Measurements from ENCODE around the gene TNFAIP8L1. TPM values are rescaled to one million over a fixed set of nuclear protein-coding genes. Genes with fewer than 3 reads are reported as not detected.

The TNFAIP8L1 gene
- total and polyA plus RNA-seq, 4 donors = 15.6 to 29.0 (median 20.1) TPM

- peaks cover 0 to 5% (median 2%) of the 10 kb centered on the region in 4 donors for H3K4me1 ChIP-seq (ENCODE audit: control insufficient read depth in 4 of 4, insufficient read depth in 4 of 4, low read length in 3 of 4)
- H3K9ac ChIP-seq (ENCODE audit: low read depth in 1 of 2, low read length in 2 of 2) = no peak overlapping the region
- H3K4me3 ChIP-seq (ENCODE audit: low read depth in 1 of 3, low read length in 3 of 3) = no peak overlapping the region
- H3K27ac ChIP-seq (ENCODE audit: low read depth in 1 of 2, low read length in 2 of 2) = no peak overlapping the region
- H3K27me3 ChIP-seq (ENCODE audit: control insufficient read depth in 4 of 4, insufficient read depth in 4 of 4, low read length in 3 of 4) = no peaks in the 10 kb centered on the region
- WGBS = 96% methylated on average over 10 of the region's 10 CpGs
- no peak for TF ChIP-seq HNF4A (conservative IDR thresholded peaks at IDR 0.05)
- no peak for TF ChIP-seq GABPA (IDR thresholded peaks at IDR 0.05 in 1 of 2, conservative IDR thresholded peaks at IDR 0.05 in 1 of 2)
- TF ChIP-seq RXRA (IDR thresholded peaks at IDR 0.05) = no peak
- no peak for TF ChIP-seq CTCF (IDR thresholded peaks at IDR 0.05; ENCODE audit: low read depth, low read length, missing input control)
- TF ChIP-seq, protein P1, sequence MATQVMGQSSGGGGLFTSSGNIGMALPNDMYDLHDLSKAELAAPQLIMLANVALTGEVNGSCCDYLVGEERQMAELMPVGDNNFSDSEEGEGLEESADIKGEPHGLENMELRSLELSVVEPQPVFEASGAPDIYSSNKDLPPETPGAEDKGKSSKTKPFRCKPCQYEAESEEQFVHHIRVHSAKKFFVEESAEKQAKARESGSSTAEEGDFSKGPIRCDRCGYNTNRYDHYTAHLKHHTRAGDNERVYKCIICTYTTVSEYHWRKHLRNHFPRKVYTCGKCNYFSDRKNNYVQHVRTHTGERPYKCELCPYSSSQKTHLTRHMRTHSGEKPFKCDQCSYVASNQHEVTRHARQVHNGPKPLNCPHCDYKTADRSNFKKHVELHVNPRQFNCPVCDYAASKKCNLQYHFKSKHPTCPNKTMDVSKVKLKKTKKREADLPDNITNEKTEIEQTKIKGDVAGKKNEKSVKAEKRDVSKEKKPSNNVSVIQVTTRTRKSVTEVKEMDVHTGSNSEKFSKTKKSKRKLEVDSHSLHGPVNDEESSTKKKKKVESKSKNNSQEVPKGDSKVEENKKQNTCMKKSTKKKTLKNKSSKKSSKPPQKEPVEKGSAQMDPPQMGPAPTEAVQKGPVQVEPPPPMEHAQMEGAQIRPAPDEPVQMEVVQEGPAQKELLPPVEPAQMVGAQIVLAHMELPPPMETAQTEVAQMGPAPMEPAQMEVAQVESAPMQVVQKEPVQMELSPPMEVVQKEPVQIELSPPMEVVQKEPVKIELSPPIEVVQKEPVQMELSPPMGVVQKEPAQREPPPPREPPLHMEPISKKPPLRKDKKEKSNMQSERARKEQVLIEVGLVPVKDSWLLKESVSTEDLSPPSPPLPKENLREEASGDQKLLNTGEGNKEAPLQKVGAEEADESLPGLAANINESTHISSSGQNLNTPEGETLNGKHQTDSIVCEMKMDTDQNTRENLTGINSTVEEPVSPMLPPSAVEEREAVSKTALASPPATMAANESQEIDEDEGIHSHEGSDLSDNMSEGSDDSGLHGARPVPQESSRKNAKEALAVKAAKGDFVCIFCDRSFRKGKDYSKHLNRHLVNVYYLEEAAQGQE (IDR thresholded peaks at IDR 0.05) = no peak
- TF ChIP-seq FOXA2 (IDR thresholded peaks at IDR 0.05) = no peak
- TF ChIP-seq, protein P2, sequence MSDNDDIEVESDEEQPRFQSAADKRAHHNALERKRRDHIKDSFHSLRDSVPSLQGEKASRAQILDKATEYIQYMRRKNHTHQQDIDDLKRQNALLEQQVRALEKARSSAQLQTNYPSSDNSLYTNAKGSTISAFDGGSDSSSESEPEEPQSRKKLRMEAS (IDR thresholded peaks at IDR 0.05) = no peak
- no peak for TF ChIP-seq NR2F2 (IDR thresholded peaks at IDR 0.05)
- TF ChIP-seq EGR1 (IDR thresholded peaks at IDR 0.05; ENCODE audit: low read depth in 2 of 2) = no peak
- no peak for TF ChIP-seq RAD21 (IDR thresholded peaks at IDR 0.05)
- no peak for TF ChIP-seq YY1 (IDR thresholded peaks at IDR 0.05)
- TF ChIP-seq, protein P3, sequence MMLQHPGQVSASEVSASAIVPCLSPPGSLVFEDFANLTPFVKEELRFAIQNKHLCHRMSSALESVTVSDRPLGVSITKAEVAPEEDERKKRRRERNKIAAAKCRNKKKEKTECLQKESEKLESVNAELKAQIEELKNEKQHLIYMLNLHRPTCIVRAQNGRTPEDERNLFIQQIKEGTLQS (IDR thresholded peaks at IDR 0.05) = no peak
- TF ChIP-seq ZBTB33 (IDR thresholded peaks at IDR 0.05) = no peak
- TF ChIP-seq HNF4G (IDR thresholded peaks at IDR 0.05) = no peak
- TF ChIP-seq TAF1 (conservative IDR thresholded peaks at IDR 0.05) = no peak
- TF ChIP-seq FOXA1 (IDR thresholded peaks at IDR 0.05) = no peak
- DNase-seq (ENCODE audit: low spot score) = no peak
- no peaks in the 10 kb centered on the region for H3K9me3 ChIP-seq (ENCODE audit: control insufficient read depth in 4 of 4, low read length in 3 of 4)
- peaks cover 35 to 74% (median 46%) of the 10 kb centered on the region in 4 donors for H3K36me3 ChIP-seq (ENCODE audit: control insufficient read depth in 4 of 4, insufficient read depth in 3 of 4, low read depth in 1 of 4, low read length in 3 of 4)
Observed at GRCh38 chr19:4686700-4687099, 47.4 kb downstream of the TNFAIP8L1 start.

DNA sequence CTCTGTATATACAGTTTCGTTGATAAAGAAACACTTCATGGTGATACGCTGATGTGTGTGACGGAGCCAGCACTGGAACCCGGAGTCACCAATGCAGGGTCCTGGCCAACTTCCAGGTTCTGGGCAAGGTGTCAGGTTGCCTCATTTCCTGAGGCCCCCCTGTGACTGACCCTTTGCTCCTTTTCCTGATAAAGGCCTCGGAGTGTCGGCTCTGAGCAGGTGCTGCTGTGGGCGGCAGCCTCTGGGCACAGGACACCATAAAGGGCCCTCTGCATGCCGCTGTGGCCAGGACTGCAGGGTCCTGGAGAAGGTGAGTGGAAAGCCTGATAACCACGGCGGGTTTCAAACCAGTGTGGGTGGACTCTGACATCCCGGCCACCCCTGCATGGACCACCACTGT lies 48.1 kb downstream of the TNFAIP8L1 start:
- WGBS = 78% methylated on average over 11 of the region's 11 CpGs
- Histone ChIP-seq H3K27ac (ENCODE audit: low read depth in 1 of 2, low read length in 2 of 2) (no peak overlapping the region), H3K36me3 (ENCODE audit: control insufficient read depth in 4 of 4, insufficient read depth in 3 of 4, low read depth in 1 of 4, low read length in 3 of 4) (peaks cover 39 to 72% (median 42%) of the 10 kb centered on the region in 4 donors), H3K4me3 (ENCODE audit: low read depth in 1 of 3, low read length in 3 of 3) (no peak overlapping the region), H3K9ac (ENCODE audit: low read depth in 1 of 2, low read length in 2 of 2) (peak overlapping the region in 1 of 2 donors; percentile 16), H3K4me1 (ENCODE audit: control insufficient read depth in 4 of 4, insufficient read depth in 4 of 4, low read length in 3 of 4) (peaks cover 2 to 10% (median 5%) of the 10 kb centered on the region in 4 donors), H3K27me3 (ENCODE audit: control insufficient read depth in 4 of 4, insufficient read depth in 4 of 4, low read length in 3 of 4) (no peaks in the 10 kb centered on the region), H3K9me3 (ENCODE audit: control insufficient read depth in 4 of 4, low read length in 3 of 4) (no peaks in the 10 kb centered on the region)
- DNase-seq (ENCODE audit: low spot score) = peak; percentile 60
- TF ChIP-seq ZBTB33 (IDR thresholded peaks at IDR 0.05) (no peak), NR2F2 (IDR thresholded peaks at IDR 0.05) (no peak), CTCF (IDR thresholded peaks at IDR 0.05; ENCODE audit: low read depth, low read length, missing input control) (no peak), FOXA1 (IDR thresholded peaks at IDR 0.05) (no peak), FOXA2 (IDR thresholded peaks at IDR 0.05) (no peak), HNF4G (IDR thresholded peaks at IDR 0.05) (no peak), EGR1 (IDR thresholded peaks at IDR 0.05; ENCODE audit: low read depth in 2 of 2) (no peak)

All from liver (tissue), 9 donors.